ENCODE results near the gene FKBP9.
"Not testable (repeated sequence)": the region's sequence is repeated elsewhere in the genome, so short reads cannot be mapped to it uniquely, and the experiment has no call there.

FKBP9 gene

GRCh38 chr7:32957326-32958045 lies at the start of gene FKBP9:
TSS of gene FKBP9 (plus strand) at chr7:32957440. CDS start at chr7:32957574, 134 bp downstream.
- DNase-seq (ENCODE audit: extremely low spot score, insufficient read length, low read depth) (peak; percentile 26), FAIRE-seq (no peak)

DNA sequence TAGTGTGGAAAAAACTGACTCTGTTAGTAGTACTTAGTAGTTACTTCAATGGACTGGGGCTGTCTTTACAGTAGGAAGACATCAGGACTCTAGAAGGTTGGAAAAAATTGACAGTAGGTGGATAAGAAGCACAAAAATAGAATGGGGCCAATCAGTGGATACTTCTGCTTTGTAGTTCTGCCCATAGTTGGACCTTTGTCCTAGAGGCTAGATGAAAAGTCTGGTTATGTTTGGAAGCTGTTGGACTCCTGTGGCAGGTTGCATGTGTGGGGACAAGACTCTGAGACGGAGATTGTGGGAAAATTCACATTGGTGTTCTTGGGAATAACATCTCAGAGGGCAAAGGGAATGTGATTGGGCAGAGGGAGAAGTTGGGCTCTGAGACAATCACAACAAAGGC lies 47.0 kb upstream of the FKBP9 start:
- FAIRE-seq (no peak), DNase-seq (ENCODE audit: extremely low spot score, insufficient read length, low read depth) (no peak)

DNA sequence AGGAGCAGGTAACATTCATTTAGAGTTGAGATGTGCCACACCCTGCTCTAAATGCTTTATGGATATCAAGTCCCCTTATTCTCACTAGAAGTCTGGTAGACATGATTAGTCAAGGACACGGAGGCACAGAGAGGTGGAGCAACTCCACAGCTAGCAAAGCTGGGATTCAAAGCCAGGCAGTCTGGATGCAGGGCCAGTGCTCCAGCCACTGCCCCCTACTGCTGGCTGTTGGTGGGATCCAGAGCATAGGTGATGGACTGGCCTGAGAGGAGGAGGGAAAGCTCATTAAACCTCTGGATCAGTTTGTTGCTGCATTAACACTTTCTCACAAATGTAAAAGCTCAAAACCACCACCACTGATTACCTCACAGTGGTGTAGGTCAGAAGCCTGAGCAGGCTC lies 43.1 kb upstream of the FKBP9 start:
- DNase-seq (ENCODE audit: extremely low spot score, insufficient read length, low read depth) (no peak), FAIRE-seq (no peak)

DNA sequence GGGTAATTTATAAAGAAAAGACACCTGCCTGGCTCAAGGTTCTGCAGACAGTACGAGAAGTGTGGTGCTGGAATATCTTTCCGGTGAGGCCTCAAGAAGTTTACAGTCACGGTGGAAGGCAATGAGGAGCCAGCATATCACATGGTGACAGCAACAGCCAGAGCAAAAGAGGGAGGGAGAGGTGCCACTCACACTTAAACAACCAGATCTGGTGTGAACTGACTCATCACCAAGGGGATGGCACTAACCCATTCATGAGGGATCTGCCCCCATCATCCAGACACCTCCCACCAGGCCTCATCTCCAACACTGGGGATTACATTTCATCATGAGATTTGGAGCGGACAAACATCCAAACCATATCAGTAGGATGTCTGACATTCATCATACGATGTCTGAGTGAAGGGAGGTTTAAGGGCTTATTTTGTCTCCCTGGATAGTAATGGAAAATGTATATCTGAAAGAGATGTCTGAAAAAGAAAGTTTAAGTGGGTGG lies 42.2 kb upstream of the FKBP9 start:
- no peak for FAIRE-seq
- no peak for DNase-seq (ENCODE audit: extremely low spot score, insufficient read length, low read depth)

DNA sequence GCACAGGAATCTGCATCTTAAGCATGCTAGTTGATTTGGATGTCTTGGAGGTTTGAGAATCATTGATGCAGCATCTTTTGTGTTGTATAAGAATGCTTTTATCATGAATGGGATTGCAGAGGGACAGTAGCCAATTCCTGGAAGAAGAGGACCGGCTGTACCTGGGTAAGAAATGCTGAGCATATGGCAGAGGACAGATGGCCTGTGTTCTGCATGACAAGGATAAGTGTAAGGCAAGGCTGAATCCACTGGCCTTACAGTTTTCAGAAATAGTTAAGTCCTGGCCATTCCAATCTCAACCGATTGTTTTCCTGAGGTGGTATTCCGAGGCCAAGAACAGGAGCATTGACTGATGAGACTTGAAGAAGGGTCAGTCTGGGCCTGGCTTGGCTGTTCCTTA lies 41.2 kb upstream of the FKBP9 start:
- FAIRE-seq, result no peak

GRCh38 chr7:32916994-32917393 lies 40.2 kb upstream of the FKBP9 start:
- not testable (repeated sequence) for FAIRE-seq; DNase-seq (ENCODE audit: extremely low spot score, insufficient read length, low read depth)

More for the DNA sequence above, 41.2 kb upstream of the FKBP9 start:
- DNase-seq (ENCODE audit: extremely low spot score, insufficient read length, low read depth), result no peak

DNA sequence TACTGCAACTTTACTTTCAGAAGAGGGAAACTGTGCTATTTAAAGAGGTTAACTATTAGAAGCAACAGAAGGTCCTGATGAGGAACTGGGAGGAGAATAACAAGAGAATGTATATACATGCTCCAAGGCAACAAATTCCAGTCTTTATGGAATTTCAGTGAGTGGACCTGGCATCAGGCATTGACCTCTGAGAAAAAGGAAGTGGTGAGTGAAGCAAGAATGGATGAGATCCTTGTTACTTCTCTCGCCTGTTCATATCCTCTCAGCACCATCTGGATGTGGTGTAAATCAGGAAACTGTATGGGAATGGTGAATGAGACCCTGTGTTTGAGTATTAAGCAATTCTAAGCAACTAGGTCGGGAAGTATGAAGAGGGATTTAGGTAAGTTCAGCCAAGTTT lies 35.3 kb upstream of the FKBP9 start:
- FAIRE-seq (no peak), DNase-seq (ENCODE audit: extremely low spot score, insufficient read length, low read depth) (no peak)

- DNase-seq (ENCODE audit: extremely low spot score, insufficient read length, low read depth) (no peak), FAIRE-seq (no peak)
Measured at GRCh38 chr7:32928785-32929298, 28.4 kb upstream of the FKBP9 start.

DNA sequence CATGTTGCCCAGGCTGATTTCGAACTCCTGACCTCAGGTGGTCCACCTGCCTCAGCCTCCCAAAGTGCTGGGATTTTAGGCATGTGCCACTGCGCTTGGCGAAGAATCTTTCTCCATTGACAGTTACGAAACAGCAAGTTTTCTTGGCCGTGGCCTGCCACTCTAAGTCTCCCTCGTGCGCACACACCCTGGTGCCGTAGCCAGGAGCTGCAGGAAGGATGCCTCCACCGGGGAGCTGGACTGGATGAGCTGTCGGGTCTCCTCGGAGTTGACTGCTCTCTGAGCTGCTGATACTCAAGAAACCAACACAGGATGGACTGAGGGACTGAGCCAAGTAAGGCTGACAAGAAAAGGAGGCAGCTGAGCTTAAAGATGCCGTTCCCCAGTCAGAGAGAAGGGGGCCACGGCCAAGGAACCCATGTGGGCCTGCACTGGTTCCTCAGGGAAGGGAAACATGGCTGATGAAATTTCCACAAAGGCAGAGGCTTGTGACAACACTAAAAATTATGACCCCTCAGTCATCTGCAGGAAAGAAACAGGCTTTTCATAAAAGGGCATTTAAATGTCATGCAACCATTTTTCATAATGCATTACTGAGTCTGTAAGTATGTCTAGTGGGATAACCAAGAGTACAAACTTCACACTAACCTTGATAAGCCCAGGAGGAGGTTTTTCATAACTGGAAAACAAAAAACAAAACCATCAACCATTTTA lies 27.7 kb upstream of the FKBP9 start:
- DNase-seq (ENCODE audit: extremely low spot score, insufficient read length, low read depth) (no peak), FAIRE-seq (no peak)

DNA sequence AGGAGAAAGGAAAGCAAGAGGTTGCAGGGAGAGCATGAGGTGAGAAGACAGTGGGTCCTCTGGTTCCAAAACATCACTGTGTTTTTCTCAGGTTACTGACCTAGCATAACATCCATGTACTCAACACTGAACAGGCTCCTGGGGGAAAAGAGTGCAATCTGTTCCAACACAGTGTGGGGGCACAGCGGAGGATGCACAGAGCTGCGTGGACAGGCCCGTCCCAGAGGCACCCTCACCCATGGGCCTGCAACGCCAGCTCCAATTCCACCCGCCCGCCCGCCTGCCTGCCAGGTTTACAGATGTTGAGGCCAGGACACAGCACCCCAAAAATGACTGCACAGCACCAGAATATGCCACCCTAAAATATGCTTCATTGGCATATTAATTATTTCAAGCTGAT lies 26.9 kb upstream of the FKBP9 start:
- no peak for DNase-seq (ENCODE audit: extremely low spot score, insufficient read length, low read depth)

DNA sequence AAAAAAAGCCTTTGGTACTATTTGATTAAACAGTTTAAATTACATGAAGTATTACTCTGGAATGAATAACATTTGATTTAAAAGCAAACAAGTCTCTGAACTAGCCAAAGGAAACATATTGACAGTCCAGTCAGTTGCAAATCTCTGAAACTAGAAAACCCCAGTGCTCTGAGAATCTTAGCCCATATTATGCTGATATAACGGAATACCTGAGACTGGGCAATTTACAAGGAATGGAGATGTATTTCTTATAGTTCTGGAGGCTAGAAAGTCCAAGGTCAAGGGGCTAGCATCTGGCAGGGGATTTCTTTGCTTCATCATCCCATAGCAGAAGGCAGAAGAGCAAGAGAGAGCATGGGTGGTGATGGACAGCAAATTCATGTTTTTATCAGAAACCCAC lies 21.7 kb upstream of the FKBP9 start:
- FAIRE-seq, result no peak
- DNase-seq (ENCODE audit: extremely low spot score, insufficient read length, low read depth), result no peak

More for the DNA sequence above, 26.9 kb upstream of the FKBP9 start:
- FAIRE-seq, result no peak

GRCh38 chr7:32936689-32937088 lies 20.6 kb upstream of the FKBP9 start:
- DNase-seq (ENCODE audit: extremely low spot score, insufficient read length, low read depth), result no peak
- no peak for FAIRE-seq

- FAIRE-seq (no peak), DNase-seq (ENCODE audit: extremely low spot score, insufficient read length, low read depth) (no peak)
Measured at GRCh38 chr7:32937344-32938174, 19.7 kb upstream of the FKBP9 start.

GRCh38 chr7:32941181-32941580 lies 16.1 kb upstream of the FKBP9 start:
- FAIRE-seq, result no peak
- no peak for DNase-seq (ENCODE audit: extremely low spot score, insufficient read length, low read depth)

- no peak for FAIRE-seq
- no peak for DNase-seq (ENCODE audit: extremely low spot score, insufficient read length, low read depth)
Measured at GRCh38 chr7:32941681-32942414, 15.4 kb upstream of the FKBP9 start.

GRCh38 chr7:32942415-32943251 lies 14.6 kb upstream of the FKBP9 start:
- no peak for FAIRE-seq
- peak; percentile 64 for DNase-seq (ENCODE audit: extremely low spot score, insufficient read length, low read depth)

DNA sequence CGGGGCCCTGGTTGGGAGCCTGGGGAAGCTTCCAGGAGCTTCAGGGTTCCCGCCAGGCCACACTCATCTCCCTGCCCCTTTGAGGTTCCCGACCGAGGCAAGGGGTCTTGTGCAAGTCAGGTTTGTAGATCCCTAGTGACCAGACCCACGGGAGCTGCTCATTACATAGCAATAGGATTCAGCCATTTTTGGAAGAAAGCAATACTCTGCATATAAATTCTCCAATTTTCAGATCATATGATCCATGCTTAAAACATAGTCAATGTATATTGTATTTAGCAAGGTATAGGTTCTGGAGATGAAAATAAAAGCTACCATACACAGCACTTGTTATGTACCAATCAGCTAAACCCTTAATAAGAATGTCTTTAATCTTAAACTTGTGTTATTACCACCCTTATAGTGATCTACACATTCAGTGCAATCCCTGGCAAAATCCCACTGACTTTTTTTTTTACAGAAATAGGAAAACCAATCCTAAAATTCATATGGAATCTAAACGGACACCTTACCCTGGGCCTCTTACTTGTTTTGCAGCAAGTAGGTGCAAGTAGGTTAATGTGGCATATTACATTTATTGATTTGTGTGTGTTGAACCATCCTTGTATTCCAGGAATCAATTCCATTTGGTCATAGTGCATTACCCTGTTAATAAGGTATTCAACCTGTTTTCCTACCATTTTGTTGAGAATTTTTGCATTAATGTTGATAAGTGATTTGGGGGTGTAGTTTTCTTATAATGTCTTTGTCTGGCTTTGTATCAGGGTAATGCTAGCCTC lies 13.8 kb upstream of the FKBP9 start:
- DNase-seq (ENCODE audit: extremely low spot score, insufficient read length, low read depth) (no peak), FAIRE-seq (no peak)

- FAIRE-seq, result no peak
- DNase-seq (ENCODE audit: extremely low spot score, insufficient read length, low read depth), result no peak
Measured at GRCh38 chr7:32947420-32947983, 9.7 kb upstream of the FKBP9 start.
